IPS-18c (cell line): ENCODE data around the gene ST7L.

ENCODE experiments used
- H3K4me3 ChIP-seq: 2 replicates; pipeline ENCODE4 v1.7.0; 2013; ENCODE audit warnings: low read depth, mild to moderate bottlenecking, low read length, moderate library complexity; ENCODE audit not compliant: insufficient read depth
- H3K9me3 ChIP-seq: one replicate; pipeline ENCODE4 v1.6.1; 2013; ENCODE audit warnings: mild to moderate bottlenecking, low read length, moderate library complexity; ENCODE audit not compliant: control insufficient read depth, insufficient read depth

Gene ST7L

DNA sequence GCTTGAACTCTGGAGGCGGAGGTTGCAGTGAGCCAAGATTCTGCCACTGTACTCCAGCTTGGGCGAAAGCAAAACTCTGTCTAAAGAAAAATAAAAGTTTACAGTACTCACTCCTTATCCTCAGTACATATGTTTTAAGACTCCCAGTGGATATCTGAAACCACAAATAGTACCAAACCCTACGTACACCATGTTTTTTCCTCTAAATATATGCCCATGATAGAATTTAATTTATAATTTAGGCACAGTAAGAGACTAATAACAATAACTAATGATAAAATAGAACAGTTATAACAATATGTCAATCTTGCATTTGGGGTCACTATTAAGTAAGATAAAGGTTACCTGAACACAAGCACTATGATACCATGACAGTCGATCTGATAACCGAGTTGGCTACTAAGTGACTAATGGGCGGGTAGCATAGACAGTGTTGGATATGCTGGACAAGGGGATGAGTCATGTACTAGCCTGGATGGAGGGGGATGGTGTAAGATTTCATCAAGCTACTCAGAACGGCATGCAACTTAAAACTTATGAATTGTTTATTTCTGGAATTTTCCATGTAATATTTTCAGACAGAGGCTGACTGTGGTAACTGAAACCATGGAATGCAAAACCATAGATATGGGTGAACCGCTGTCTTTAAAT lies 43.7 kb downstream of the ST7L start:
- no peak overlapping the region for H3K4me3 ChIP-seq
- no peaks in the 10 kb centered on the region for H3K9me3 ChIP-seq

DNA sequence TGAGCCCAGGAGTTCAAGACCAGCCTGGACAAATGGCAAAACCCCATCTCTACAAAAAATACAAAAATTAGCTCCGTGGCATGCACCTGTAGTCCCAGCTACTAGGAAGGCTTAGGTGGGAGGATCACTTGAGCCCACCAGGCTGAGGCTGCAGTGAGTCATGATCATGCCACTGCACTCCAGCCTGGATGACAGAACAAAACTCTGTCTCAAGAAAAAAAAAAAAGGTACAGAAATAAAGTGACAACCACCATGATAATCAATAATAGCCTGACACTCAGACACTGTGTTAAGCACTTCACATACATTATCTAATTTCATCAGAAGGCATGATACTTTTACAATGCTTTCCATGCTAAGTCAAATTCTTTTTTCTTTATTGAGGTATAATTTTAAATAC lies 53.1 kb downstream of the ST7L start:
- Histone ChIP-seq H3K9me3 (no peaks in the 10 kb centered on the region), H3K4me3 (no peak overlapping the region)

DNA sequence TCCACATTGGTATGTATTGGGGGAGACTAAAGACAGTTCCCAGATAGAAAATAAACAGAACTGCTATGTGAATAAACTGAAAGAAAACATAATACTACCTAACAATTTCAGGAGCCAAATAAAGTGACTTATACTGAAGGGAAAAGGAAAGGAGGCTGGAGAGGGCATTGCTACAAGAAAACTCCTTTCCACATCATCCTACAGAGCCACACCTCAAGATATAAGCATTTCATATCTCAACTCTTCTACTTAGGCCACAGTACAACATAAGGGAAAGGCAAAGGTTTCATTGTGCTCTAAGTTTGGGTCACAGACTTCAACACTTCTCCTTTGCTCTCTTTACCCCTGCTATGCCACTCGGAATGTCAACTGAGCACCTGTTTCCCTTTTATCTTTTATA lies 54.9 kb downstream of the ST7L start:
- no peak overlapping the region for H3K4me3 ChIP-seq
- H3K9me3 ChIP-seq: no peaks in the 10 kb centered on the region

DNA sequence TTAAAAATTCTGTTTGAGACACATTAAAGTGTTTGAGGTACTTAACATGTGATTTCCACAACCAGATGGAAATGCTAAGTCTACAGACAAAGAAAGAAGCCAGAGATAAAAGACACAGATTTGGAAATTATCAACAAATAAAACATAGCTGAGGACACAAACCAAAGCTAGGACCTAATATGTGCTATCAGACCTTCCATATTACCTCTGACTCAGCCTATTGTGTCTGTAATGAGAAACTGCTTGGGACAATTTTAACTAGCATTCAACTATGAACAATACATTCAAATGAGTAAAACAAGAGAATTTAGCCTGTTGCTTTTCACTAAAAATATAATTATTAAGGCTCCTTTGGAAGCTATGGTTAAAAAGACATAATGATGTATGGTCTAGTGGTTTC lies 55.6 kb downstream of the ST7L start:
- H3K4me3 ChIP-seq: no peak overlapping the region
- no peaks in the 10 kb centered on the region for H3K9me3 ChIP-seq

DNA sequence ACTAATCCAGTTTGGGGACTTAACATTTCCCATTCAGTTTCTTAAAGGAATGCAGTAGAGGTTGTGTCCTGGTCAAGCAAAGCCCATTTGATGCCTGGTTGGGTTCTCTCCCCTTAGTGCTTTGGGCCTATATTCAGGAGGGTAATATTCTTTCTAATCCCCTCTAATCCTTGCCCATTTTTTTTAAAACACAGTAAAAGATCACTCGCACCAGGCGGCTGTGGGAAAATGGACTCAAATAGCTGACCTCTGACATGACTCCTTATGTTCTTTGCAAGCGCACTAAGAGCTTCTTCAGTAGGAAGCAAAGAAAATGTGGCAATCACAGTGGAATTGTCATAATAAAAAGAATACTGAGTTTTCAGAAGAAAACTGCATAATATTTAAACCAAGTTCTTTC lies 60.3 kb downstream of the ST7L start:
- H3K4me3 ChIP-seq: no peak overlapping the region

DNA sequence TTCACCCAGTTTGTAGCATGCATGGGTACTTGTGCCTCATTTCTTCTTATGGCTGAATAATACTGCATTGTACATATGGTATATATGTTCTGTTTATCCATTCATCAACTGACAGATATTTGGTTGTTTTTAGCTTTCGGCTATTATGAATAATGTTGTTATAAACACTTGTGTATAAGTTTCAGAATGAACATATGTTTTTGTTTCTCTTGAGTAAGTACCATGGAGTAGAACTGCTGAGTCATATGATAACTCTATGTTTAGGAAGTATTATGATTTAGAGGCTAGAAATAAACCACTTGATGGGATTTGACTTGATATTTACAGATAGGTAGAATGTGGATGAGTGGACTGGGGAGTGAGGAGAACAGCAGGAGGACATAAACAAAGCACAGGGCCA lies 61.6 kb downstream of the ST7L start:
- Histone ChIP-seq H3K4me3 (no peak overlapping the region), H3K9me3 (no peaks in the 10 kb centered on the region)

More for the DNA sequence above, 60.3 kb downstream of the ST7L start:
- no peaks in the 10 kb centered on the region for H3K9me3 ChIP-seq

DNA sequence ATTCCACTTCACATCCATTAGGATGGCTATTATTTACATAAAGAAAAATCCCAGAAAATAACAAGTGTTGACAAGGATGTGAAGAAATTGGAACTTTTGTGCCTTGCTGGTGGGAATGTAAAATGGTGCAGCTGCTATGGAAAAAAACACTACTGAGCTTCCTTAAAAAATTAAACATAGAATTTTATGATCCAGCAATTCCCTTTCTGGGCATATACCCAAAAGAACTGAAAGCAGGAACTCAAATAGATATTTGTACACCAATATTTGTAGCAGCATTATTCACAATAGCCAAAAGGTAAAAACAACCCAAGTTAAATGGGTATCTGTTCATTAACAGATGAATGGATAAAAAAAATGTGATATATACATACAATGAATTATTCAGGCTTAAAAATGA lies 64.5 kb downstream of the ST7L start:
- Histone ChIP-seq H3K9me3 (no peaks in the 10 kb centered on the region), H3K4me3 (no peak overlapping the region)

DNA sequence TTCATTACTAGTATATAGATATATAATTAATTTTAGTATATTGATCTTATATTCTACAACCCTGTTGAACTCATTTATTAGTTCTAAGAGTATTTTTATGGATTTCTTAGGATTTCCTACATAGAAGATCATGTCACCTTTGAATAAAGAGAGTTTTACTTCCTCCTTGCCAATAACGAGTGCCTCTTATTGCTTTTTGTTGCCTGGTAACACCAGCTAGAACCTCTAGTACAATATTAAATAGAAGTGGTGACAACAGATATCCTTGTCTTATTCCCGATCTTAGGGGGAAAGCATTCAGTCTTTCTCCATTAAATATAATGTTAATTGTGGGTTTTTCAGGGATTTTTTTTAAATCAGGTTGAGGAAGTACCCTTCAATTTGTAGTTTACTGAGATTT lies 69.4 kb downstream of the ST7L start:
- H3K4me3 ChIP-seq: no peak overlapping the region

DNA sequence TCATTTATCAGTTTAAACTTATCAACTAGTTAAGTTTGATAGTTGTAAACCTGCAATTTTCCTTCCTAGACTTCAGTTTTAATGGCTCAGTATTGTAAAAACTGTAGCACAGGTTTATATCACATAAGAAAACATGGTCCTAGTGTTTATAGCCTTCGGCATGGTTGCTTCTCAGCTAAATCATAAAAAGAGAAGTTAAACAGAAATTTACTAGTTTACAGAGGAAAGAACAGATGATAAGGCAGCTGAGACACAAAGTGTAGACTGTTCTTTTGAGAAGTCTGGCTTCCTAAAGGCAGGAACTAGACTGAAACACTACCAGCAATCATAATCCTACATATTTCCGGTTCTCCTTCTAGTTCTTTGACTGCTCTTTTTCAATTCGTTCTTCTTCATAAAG lies 70.4 kb downstream of the ST7L start:
- H3K4me3 ChIP-seq: no peak overlapping the region
- no peaks in the 10 kb centered on the region for H3K9me3 ChIP-seq

More for the DNA sequence above, 69.4 kb downstream of the ST7L start:
- H3K9me3 ChIP-seq: no peaks in the 10 kb centered on the region

DNA sequence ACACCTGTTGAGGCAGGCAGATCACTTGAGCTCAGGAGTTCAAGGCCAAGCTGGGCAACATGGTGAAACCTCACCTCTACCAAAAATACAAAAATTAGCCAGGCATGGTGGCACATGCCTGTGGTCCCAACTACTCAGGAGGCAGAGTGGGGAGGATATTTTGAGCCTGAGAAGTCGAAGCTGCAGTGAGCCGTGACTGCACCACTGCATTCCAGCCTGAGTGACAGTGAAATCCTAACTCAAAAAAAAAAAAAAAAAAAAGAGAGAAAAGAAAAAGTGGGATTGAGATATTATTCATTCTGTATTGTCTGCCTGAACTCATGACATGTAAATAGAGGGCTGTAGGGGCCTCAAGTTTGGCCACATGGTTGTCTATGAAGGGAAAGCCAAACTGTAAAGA lies 72.9 kb downstream of the ST7L start:
- Histone ChIP-seq H3K9me3 (no peaks in the 10 kb centered on the region), H3K4me3 (no peak overlapping the region)

DNA sequence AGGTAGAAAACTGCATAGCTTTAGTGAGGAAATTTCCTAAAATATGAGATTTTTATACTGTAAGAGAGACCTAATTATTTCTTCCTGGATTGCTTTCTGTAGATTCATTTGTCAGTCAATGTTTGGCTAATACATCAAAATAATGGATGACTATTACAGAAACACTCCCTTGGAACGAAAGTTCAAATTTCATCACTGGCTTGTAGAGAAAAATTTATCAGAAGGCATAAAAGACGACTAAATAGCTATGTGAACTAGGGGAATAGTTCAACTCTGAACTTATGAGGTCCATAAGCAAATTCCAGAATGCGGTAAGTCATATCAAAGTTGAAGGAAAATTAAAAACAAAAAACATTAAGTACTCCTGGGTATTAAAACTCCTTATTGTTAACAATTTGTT lies 74.2 kb downstream of the ST7L start:
- no peak overlapping the region for H3K4me3 ChIP-seq

DNA sequence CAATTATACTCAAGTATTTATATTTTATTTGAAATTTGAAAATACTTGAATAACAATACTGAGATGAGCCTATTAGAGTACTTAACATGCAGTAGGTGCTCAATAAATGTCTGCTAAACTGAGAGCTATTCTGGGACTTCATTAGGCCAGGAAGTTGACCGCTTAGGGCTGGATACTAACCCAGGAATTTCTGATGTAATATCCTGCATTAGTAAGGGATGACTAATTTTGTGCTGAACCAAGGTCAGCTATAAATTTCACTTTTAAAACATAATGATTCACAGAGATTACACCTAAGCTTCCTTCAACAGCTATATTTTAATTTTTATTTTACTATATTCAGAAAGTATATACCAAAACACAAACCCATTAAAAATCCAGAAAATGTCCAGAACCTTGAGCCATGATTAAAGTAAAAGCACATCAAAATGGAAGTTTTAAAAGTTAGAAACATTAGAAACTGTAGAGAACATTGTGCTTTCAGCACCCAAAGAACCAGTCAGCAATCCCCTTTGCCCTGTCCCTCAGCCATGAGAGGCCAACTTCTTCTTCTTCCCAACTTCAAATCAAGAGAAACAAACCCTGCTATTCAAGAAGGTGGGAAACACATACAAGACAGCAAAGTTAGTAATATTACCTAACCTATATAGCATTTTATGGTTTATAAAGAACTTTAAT lies 74.8 kb downstream of the ST7L start:
- H3K9me3 ChIP-seq: no peaks in the 10 kb centered on the region
- no peak overlapping the region for H3K4me3 ChIP-seq

More for the DNA sequence above, 74.2 kb downstream of the ST7L start:
- no peaks in the 10 kb centered on the region for H3K9me3 ChIP-seq

DNA sequence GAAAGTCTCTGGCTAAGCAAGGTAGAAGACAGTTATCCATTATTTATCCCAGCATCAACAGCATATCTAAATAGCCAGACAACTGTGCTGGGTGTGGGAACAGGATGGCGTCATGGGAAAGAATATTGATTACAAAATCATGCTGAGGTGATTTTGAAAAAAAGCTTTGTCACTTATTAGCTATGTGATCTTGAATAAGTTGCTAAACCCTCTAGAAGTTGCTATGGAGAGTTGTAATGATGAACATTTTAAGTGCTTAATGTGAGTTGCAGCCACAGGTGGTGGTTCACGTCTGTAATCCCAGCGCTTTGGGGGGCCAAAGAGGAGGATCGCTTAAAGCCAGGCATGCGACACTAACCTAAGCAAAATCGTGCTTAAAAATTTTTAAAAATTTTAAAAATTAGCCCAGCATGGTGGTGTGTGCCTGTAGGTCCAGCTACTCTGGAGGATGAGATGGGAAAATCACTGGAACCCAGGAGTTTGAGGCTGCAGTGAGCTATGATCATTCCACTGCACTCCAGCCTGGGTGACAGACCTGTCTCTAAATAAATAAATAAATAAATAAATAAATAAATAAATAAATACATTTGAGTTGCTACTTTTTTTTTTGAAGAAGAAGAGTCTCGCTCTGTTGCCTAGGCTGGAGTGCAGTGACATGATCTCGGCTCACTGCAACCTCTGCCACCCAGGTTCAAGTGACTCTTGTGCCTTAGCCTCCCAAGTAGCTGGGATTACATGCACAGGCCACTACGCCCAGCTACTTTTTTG lies 76.6 kb downstream of the ST7L start:
- H3K9me3 ChIP-seq: no peaks in the 10 kb centered on the region
- no peak overlapping the region for H3K4me3 ChIP-seq

DNA sequence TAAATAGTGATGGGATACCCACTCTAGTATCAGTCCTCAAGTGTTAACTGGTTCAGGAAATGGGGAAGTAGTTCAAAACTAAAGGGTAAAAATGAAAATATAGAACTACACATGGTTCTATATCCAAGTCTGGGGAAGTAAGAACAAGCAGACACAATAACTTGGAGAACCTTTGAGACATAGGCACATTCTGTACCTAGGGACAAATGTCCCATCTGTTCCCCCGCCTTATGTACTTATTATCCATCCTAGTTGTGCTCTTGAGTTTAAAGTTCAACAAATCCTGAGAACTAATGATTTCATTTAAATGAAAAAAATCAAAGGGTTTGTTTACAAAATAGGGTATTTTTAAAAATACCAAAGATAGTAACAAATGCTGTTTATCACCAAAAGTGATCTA lies 77.6 kb downstream of the ST7L start:
- Histone ChIP-seq H3K4me3 (no peak overlapping the region), H3K9me3 (no peaks in the 10 kb centered on the region)

DNA sequence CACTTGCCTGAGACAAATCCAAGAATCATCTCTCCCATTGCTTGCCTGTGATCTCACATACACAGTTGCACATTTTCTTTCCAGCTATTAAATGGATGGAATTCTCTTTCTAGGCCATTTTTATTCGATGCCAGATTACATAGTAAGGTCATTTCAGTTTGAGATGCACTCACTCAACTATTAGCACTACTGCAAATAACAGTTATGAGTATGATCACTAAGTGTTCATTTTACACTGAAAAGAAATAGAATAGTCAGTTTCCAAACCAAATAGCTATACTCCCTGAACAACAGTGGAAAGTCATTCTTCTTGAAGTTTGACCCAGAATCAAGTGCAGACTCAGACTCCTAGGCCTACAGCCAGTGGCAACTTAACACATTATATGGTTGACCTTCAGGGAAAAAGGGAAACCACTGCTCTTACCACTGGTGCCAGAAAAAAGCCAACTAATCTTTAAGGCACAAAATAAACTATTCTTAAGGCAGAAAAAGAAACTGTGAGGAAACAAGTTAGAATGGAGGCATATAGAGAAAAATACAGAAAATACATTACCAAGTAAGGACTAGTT lies 78.6 kb downstream of the ST7L start:
- Histone ChIP-seq H3K9me3 (no peaks in the 10 kb centered on the region), H3K4me3 (no peak overlapping the region)

DNA sequence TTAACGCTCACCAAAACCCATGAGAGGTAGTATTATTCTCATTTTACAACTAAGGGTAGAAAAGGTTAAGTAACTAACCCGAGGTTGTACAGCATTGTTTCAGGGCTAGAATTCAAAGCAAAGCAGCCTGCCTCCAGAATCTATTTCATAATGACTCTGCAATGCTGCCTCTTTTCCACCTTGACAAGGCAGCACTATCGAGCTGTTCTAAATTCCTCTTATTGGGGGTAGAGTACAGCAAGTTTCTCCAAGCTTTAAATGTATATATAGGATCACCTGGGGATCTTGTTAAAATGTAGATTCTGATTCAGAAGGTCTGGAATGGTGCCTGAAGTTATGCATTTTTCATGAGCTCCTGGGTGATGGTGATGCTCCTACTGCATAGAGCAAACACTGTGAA lies 80.1 kb downstream of the ST7L start:
- Histone ChIP-seq H3K9me3 (no peaks in the 10 kb centered on the region), H3K4me3 (no peak overlapping the region)

DNA sequence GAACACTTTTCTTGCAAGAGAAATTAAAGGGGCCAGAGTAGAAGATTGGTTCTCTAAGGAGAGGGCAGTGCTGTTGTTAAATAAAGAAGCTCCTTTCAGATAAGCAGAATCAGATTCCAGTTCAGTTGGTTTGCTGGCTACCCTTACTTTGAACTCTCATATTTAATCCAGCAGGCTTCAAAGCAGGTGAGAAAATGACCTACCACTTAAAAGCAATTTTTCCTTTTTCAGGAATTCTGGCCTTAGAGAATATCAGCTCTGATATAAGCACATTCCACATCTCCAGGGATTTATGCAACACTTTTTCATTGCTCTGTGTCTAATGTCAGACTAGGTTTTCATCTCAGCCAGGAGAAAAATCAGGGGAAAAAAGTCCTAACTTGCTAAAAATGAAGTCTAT lies 81.5 kb downstream of the ST7L start:
- no peaks in the 10 kb centered on the region for H3K9me3 ChIP-seq
- no peak overlapping the region for H3K4me3 ChIP-seq

DNA sequence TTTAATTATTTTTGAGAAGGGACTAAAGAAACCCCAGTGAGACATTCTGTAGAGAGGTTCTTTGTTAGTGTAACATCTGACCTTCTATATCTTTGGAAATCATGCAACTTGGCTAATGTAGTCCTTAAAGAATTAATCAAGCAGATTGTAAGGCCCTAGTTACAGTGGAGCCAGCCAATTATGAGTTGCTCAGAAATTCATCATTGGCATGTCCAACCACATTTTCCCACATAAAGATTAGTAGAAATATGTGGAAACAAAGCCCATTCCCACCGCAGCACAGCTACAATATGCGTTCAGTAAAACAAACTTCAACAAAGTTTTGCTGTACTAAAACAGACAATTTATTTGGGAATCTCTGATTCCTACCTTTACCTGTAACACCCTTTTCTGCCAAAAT lies 82.4 kb downstream of the ST7L start:
- H3K9me3 ChIP-seq: no peaks in the 10 kb centered on the region

More for the DNA sequence above, 82.4 kb downstream of the ST7L start:
- H3K4me3 ChIP-seq: no peak overlapping the region
